OCI-M2 (cell line): Measurements from ENCODE around the gene KCNK2.

Experiments used
- DNase-seq: peaks from one replicate; lab custom pipeline; 2025; ENCODE audit not compliant: unreplicated experiment; lab: John Stamatoyannopoulos, UW

The KCNK2 gene

GRCh38 chr1:215094381-215094780, 11.8 kb downstream of the KCNK2 start:
- DNase-seq, result no peak

GRCh38 chr1:215095524-215095923, 13.0 kb downstream of the KCNK2 start:
- DNase-seq, result no peak

- DNase-seq, result no peak
Observed at GRCh38 chr1:215101511-215101910, 19.0 kb downstream of the KCNK2 start.

GRCh38 chr1:215104283-215104682, 21.7 kb downstream of the KCNK2 start:
- no peak for DNase-seq

- DNase-seq, result no peak
Observed at GRCh38 chr1:215106067-215106466, 23.5 kb downstream of the KCNK2 start.

- DNase-seq, result no peak
Observed at GRCh38 chr1:215109171-215109570, 26.6 kb downstream of the KCNK2 start.

- DNase-seq, result no peak
Observed at GRCh38 chr1:215111916-215112315, 29.4 kb downstream of the KCNK2 start.

GRCh38 chr1:215113776-215114153, 31.2 kb downstream of the KCNK2 start:
- DNase-seq, result no peak

- no peak for DNase-seq
Observed at GRCh38 chr1:215114154-215114933, 31.8 kb downstream of the KCNK2 start.

GRCh38 chr1:215115760-215116159, 33.2 kb downstream of the KCNK2 start:
- DNase-seq, result no peak

GRCh38 chr1:215118081-215118480, 35.5 kb downstream of the KCNK2 start:
- DNase-seq, result no peak

GRCh38 chr1:215119056-215119455, 36.5 kb downstream of the KCNK2 start:
- DNase-seq, result no peak

- no peak for DNase-seq
Observed at GRCh38 chr1:215119719-215120365, 37.3 kb downstream of the KCNK2 start.

GRCh38 chr1:215128504-215128903, 46.0 kb downstream of the KCNK2 start:
- DNase-seq, result no peak

- no peak for DNase-seq
Observed at GRCh38 chr1:215131291-215131690, 48.8 kb downstream of the KCNK2 start.

GRCh38 chr1:215132156-215132555, 49.6 kb downstream of the KCNK2 start:
- no peak for DNase-seq

GRCh38 chr1:215133532-215133931, 51.0 kb downstream of the KCNK2 start:
- no peak for DNase-seq

GRCh38 chr1:215137985-215138384, 55.4 kb downstream of the KCNK2 start:
- DNase-seq, result no peak

GRCh38 chr1:215140135-215140534, 57.6 kb downstream of the KCNK2 start:
- no peak for DNase-seq

GRCh38 chr1:215141460-215141859, 58.9 kb downstream of the KCNK2 start:
- no peak for DNase-seq

GRCh38 chr1:215143497-215143896, 61.0 kb downstream of the KCNK2 start:
- DNase-seq, result no peak

- no peak for DNase-seq
Observed at GRCh38 chr1:215146240-215146975, 63.9 kb downstream of the KCNK2 start.
